Kidney (tissue), 14 donors: ENCODE results near the gene MYRIP. TPM values are rescaled to one million over a fixed set of nuclear protein-coding genes. Genes with fewer than 3 reads are reported as not detected.

Experiments
- DNase-seq, 5 donors: peaks; one replicate each; pipeline ENCODE4 v3.0.0-alpha.2; 2013 to 2020
- FAIRE-seq: peaks from 2 replicates; lab custom pipeline; 2012; peaks lifted over from hg19 to GRCh38; lab: Jason Lieb, UNC
- H3K27ac ChIP-seq, 2 donors: one replicate each; pipeline ENCODE4 v1.7.0; 2013; ENCODE audit warnings: low read depth in 2 of 2, low read length in 2 of 2, inconsistent platforms in 1 of 2
- H3K27me3 ChIP-seq: one replicate; pipeline ENCODE4 v1.7.1; 2013; ENCODE audit warnings: low read length, inconsistent platforms; ENCODE audit not compliant: control insufficient read depth, insufficient read depth
- H3K36me3 ChIP-seq, 3 donors: one replicate each; pipeline versions ENCODE4 v1.7.0 to v1.7.1; 2013; ENCODE audit warnings: low read length in 3 of 3, control low read depth in 1 of 3, inconsistent platforms in 1 of 3; ENCODE audit not compliant: insufficient read depth in 3 of 3, control insufficient read depth in 2 of 3
- H3K4me1 ChIP-seq, 3 donors: one replicate each; pipeline versions ENCODE4 v1.7.0 to v1.7.1; 2013; ENCODE audit warnings: low read length in 3 of 3, inconsistent platforms in 1 of 3, low read depth in 1 of 3; ENCODE audit not compliant: control insufficient read depth in 2 of 3, insufficient read depth in 2 of 3
- H3K4me3 ChIP-seq, 3 donors: one replicate each; pipeline versions ENCODE4 v1.7.0 to v1.8.1; 2013; ENCODE audit warnings: low read length in 3 of 3, control low read depth in 1 of 3, inconsistent platforms in 1 of 3
- H3K9ac ChIP-seq, 3 donors: one replicate each; pipeline versions ENCODE4 v1.7.0 to v1.7.1; 2013; ENCODE audit warnings: low read length in 3 of 3, control low read depth in 1 of 3, inconsistent platforms in 1 of 3
- H3K9me3 ChIP-seq, 3 donors: one replicate each; pipeline versions ENCODE4 v1.7.0 to v1.7.1; 2013; ENCODE audit warnings: low read length in 3 of 3, control low read depth in 1 of 3, inconsistent platforms in 1 of 3; ENCODE audit not compliant: control insufficient read depth in 2 of 3, insufficient read depth in 1 of 3
- CTCF ChIP-seq: IDR thresholded peaks from 3 replicates; pipeline ENCODE4 v1.5.1; 2012; ENCODE audit warnings: mild to moderate bottlenecking, moderate library complexity, borderline replicate concordance; ENCODE audit not compliant: insufficient read depth; ENCODE audit errors: extremely low read depth
- intact Hi-C: fragments of 100-400 bp; cut with DNase I; formaldehyde crosslinking; loops from one replicate; pipeline ENCODE4 v1.11.1; 2022
- polyA plus RNA-seq: library from polyadenylated mRNA; stranded (reverse); fragments of 350-450 nt; fragmentation: Illumina TruSeq; extraction: RNeasy Lipid Tissue Mini Kit (QIAGEN cat#74804); gene quantifications from one replicate; pipeline ENCODE4 v1.2.3, GENCODE V29; 2014; ENCODE audit warnings: low read depth, low replicate concordance; ENCODE audit not compliant: insufficient read depth
- total RNA-seq: library from RNA; stranded (reverse); fragmentation: NEBNext Ultra II Directional; extraction: Animal tissue kit (Norgen Biotek cat#: 25700); gene quantifications from one replicate; pipeline ENCODE4 v1.2.1, GENCODE V29; 2021
- donor health status: control.
- donor health status: control.
- donor health status: control.
- donor health status: control.
- donor health status: control.
- donor health status: DM: yes; HTN: yes; CAD: no.
- donor health status: Normal renal cell carcinoma (clear cell type).

MYRIP gene
- total and polyA plus RNA-seq, 2 donors from 2014 or later, result 0.92 to 6.6 TPM

GRCh38 chr3:39910135-39910534 lies 100.7 kb downstream of the MYRIP start:
- no peak overlapping the region for H3K4me3 ChIP-seq
- FAIRE-seq, result no peak
- no peak overlapping the region for H3K9ac ChIP-seq
- no peak for TF ChIP-seq CTCF
- no peaks in the 10 kb centered on the region for H3K36me3 ChIP-seq
- peaks cover 0 to 28% (median 8%) of the 10 kb centered on the region in 3 donors for H3K4me1 ChIP-seq
- no peaks in the 10 kb centered on the region for H3K9me3 ChIP-seq
- no peak overlapping the region for H3K27ac ChIP-seq
- intact Hi-C loops, result no loop called here
- no peak for DNase-seq
- H3K27me3 ChIP-seq, result no peaks in the 10 kb centered on the region

GRCh38 chr3:39910826-39911464 lies 101.5 kb downstream of the MYRIP start:
- no peak overlapping the region for H3K27ac ChIP-seq
- H3K27me3 ChIP-seq, result no peaks in the 10 kb centered on the region
- no peak overlapping the region for H3K9ac ChIP-seq
- no peak for FAIRE-seq
- peak in 1 of 5 donors; percentile 8 for DNase-seq
- peaks cover 0 to 28% (median 8%) of the 10 kb centered on the region in 3 donors for H3K4me1 ChIP-seq
- no peaks in the 10 kb centered on the region for H3K36me3 ChIP-seq
- intact Hi-C loops, result no loop called here
- TF ChIP-seq CTCF, result no peak
- H3K4me3 ChIP-seq, result no peak overlapping the region
- H3K9me3 ChIP-seq, result no peaks in the 10 kb centered on the region

- H3K4me3 ChIP-seq, result no peak overlapping the region
- no peak for FAIRE-seq
- H3K27ac ChIP-seq, result peak overlapping the region in 1 of 2 donors; percentile 0
- peaks cover 0 to 28% (median 8%) of the 10 kb centered on the region in 3 donors for H3K4me1 ChIP-seq
- H3K9ac ChIP-seq, result no peak overlapping the region
- no peak for TF ChIP-seq CTCF
- H3K27me3 ChIP-seq, result no peaks in the 10 kb centered on the region
- no peaks in the 10 kb centered on the region for H3K36me3 ChIP-seq
- peak in 2 of 5 donors; percentile 18 to 62 for DNase-seq
- H3K9me3 ChIP-seq, result no peaks in the 10 kb centered on the region
- intact Hi-C loops, result no loop called here
Measured at GRCh38 chr3:39911465-39912309, 102.3 kb downstream of the MYRIP start.
